ACC112 (cell line): ENCODE results near the gene APLP2.
A peak's percentile ranks its signal among the peaks of the same experiment; 100 is the strongest.
"Not testable (repeated sequence)": the region's sequence is repeated elsewhere in the genome, so short reads cannot be mapped to it uniquely, and the experiment has no call there.

Source experiments
- H2AFZ ChIP-seq: fragments of 200-600 bp; sonication (generic); one replicate; pipeline ENCODE4 v1.6.0; 2017; ENCODE audit warnings: antibody characterized with exemption, low read length; ENCODE audit not compliant: unreplicated experiment
- H3K27ac ChIP-seq: fragments of 200-600 bp; sonication (generic); 2 replicates; pipeline ENCODE4 v1.5.1; 2014; ENCODE audit warnings: low read depth, mild to moderate bottlenecking, antibody characterized with exemption, low read length, moderate library complexity
- H3K27me3 ChIP-seq: fragments of 200-600 bp; sonication (generic); 2 replicates; pipeline ENCODE4 v1.6.1; 2014; ENCODE audit warnings: mild to moderate bottlenecking, antibody characterized with exemption, low read length, moderate library complexity, mixed read lengths; ENCODE audit not compliant: insufficient read depth
- H3K36me3 ChIP-seq: fragments of 200-600 bp; sonication (generic); 2 replicates; pipeline ENCODE4 v1.6.1; 2016; ENCODE audit warnings: mild to moderate bottlenecking, antibody characterized with exemption, low read length, moderate library complexity, mixed read lengths; ENCODE audit not compliant: insufficient read depth
- H3K4me1 ChIP-seq: fragments of 200-600 bp; sonication (generic); one replicate; pipeline ENCODE4 v1.6.1; 2016; ENCODE audit warnings: low read length, mixed read lengths; ENCODE audit not compliant: insufficient read depth, unreplicated experiment, control insufficient read depth
- H3K4me3 ChIP-seq: fragments of 200-600 bp; sonication (generic); 2 replicates; pipeline ENCODE4 v1.5.1; 2014; ENCODE audit warnings: mild to moderate bottlenecking, low read depth, low read length
- H3K79me2 ChIP-seq: fragments of 200-600 bp; sonication (generic); one replicate; pipeline ENCODE4 v1.6.0; 2016; ENCODE audit warnings: low read length; ENCODE audit not compliant: control insufficient read depth, unreplicated experiment, insufficient read depth

APLP2 gene

DNA sequence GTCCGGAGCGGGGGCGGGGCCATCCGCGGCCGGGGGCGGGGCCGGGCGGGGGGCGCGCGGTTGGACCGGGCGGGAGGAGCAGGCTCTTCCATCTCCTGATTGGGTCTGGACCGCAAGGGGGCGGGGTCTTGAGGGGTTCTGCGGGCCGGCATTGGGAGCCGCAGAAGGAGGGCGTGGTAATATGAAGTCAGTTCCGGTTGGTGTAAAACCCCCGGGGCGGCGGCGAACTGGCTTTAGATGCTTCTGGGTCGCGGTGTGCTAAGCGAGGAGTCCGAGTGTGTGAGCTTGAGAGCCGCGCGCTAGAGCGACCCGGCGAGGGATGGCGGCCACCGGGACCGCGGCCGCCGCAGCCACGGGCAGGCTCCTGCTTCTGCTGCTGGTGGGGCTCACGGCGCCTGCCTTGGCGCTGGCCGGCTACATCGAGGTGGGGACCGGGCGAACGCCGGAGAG, at the start of gene APLP2:
Gene APLP2, plus strand, starts transcription at position 236 of the 450 bp plus-strand sequence. Its CDS starts 84 bp downstream, at position 320.
- peak within 1 kb of the TSS; percentile 81 for H3K4me3 ChIP-seq
- H3K79me2 ChIP-seq = peaks cover 45% of the 10 kb centered on the region
- peak within 1 kb of the TSS; percentile 59 for H3K27ac ChIP-seq
- H3K36me3 ChIP-seq = no peaks in the 10 kb centered on the region
- H3K27me3 ChIP-seq = no peaks in the 10 kb centered on the region
- H3K4me1 ChIP-seq = peaks cover 15% of the 10 kb centered on the region
- H2AFZ ChIP-seq = peak within 1 kb of the TSS; percentile 49

GRCh38 chr11:130020323-130020722, 49.4 kb upstream of the APLP2 start:
- Histone ChIP-seq H3K4me1 (peaks cover 20% of the 10 kb centered on the region), H3K27ac (no peak overlapping the region), H3K4me3 (no peak overlapping the region), H2AFZ (no peak overlapping the region), H3K36me3 (no peaks in the 10 kb centered on the region), H3K27me3 (no peaks in the 10 kb centered on the region), H3K79me2 (no peaks in the 10 kb centered on the region)

DNA sequence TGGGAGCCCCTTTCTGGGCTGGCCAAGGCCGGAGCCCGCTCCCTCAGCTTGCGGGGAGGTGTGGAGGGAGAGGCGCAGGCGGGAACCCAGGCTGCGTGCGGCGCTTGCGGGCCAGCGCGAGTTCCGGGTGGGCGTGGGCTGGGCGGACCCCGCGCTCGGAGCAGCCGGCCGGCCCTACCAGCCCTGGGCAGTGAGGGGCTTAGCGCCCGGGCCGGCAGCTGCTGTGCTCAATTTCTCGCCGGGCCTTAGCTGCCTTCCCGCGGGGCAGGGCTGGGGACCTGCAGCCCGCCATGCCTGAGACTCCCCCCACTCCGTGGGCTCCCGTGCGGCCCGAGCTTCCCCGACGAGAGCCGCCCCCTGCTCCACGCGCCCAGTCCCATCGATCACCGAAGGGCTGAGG, 48.1 kb upstream of the APLP2 start:
- not testable (repeated sequence) for H3K27me3 ChIP-seq, H3K79me2 ChIP-seq, H3K36me3 ChIP-seq, H2AFZ ChIP-seq, H3K4me3 ChIP-seq, H3K27ac ChIP-seq
- H3K4me1 ChIP-seq = peaks cover 20% of the 10 kb centered on the region

DNA sequence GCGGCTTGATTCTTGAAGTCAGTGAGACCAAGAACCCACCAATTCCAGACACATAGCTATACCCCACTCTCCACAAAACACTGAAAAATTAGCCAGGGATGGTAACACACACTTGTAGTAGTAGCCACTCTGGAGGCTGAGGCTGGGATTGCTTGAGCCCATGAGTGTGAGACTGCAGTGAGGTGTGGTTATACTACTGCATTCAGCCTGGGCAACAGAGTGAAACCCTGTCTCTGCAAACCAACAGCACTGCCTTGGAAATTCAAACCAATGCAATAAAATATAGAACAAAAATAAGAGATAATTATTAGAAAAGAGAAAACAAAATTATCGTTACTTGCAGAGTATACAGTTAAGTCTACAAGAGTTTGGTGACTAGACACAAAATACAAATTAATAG, 46.9 kb upstream of the APLP2 start:
- H3K4me3 ChIP-seq = no peak overlapping the region

GRCh38 chr11:130023204-130023603, 46.5 kb upstream of the APLP2 start:
- Histone ChIP-seq H3K36me3 (no peaks in the 10 kb centered on the region), H3K4me3 (peak overlapping the region; percentile 19; the same call in 1 of the 2 replicates), H3K27me3 (no peaks in the 10 kb centered on the region), H3K79me2 (no peaks in the 10 kb centered on the region), H3K4me1 (peaks cover 20% of the 10 kb centered on the region), H2AFZ (no peak overlapping the region), H3K27ac (peak overlapping the region; percentile 61)

More for the DNA sequence above, 46.9 kb upstream of the APLP2 start:
- Histone ChIP-seq H3K79me2 (no peaks in the 10 kb centered on the region), H3K4me1 (peaks cover 20% of the 10 kb centered on the region), H3K27me3 (no peaks in the 10 kb centered on the region), H3K36me3 (no peaks in the 10 kb centered on the region), H2AFZ (no peak overlapping the region), H3K27ac (no peak overlapping the region)

- Histone ChIP-seq H3K27me3 (no peaks in the 10 kb centered on the region), H3K79me2 (no peaks in the 10 kb centered on the region), H2AFZ (peak overlapping the region; percentile 23), H3K36me3 (no peaks in the 10 kb centered on the region), H3K4me1 (peaks cover 24% of the 10 kb centered on the region), H3K4me3 (peak overlapping the region; percentile 17; the same call in 1 of the 2 replicates), H3K27ac (no peak overlapping the region)
Observed at GRCh38 chr11:130024361-130024760, 45.3 kb upstream of the APLP2 start.

GRCh38 chr11:130025371-130025770, 44.3 kb upstream of the APLP2 start:
- Histone ChIP-seq H2AFZ (no peak overlapping the region), H3K4me1 (peaks cover 24% of the 10 kb centered on the region), H3K27ac (no peak overlapping the region)

DNA sequence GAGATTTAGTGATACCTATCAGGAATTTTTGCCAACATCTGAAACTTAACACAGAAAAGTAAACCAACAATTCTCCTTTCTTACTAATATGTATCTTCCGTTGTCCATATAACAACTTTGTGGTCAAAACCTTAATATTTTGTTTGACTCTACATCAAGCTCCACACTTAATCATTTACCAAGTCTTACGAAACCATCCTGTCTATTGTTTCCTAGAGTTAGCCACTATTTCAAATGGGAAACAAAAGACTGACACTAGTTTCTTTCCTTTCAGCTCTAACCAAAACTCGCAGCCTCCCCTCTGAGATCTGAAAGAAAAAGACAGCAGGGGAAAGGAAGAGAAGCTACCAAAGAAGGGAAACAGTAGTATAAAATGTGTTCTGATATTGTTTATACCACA, 40.6 kb upstream of the APLP2 start:
- no peaks in the 10 kb centered on the region for H3K79me2 ChIP-seq

More at GRCh38 chr11:130025371-130025770, 44.3 kb upstream of the APLP2 start:
- Histone ChIP-seq H3K36me3 (no peaks in the 10 kb centered on the region), H3K27me3 (no peaks in the 10 kb centered on the region), H3K4me3 (no peak overlapping the region), H3K79me2 (no peaks in the 10 kb centered on the region)

DNA sequence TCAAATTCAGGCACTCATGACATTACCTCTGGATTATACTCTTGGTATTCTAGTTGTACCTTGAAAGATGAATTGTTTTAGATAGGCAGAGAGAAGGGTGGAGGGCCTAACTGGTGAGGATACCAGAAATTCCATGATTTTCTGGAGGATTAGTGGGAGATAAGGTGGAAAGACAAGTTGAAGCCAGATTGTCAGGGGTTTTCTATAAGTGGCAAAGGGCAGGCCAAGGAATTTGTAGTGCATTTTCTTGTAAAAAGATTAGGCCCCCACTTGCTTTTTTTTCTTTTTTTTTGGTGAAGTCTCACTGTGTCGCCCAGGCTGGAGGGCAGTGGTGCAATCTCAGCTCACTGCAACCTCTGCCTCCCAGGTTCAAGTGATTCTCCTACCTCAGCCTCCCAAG, 38.6 kb upstream of the APLP2 start:
- no peaks in the 10 kb centered on the region for H3K36me3 ChIP-seq
- no peak overlapping the region for H3K27ac ChIP-seq
- no peak overlapping the region for H3K4me3 ChIP-seq
- H3K27me3 ChIP-seq = no peaks in the 10 kb centered on the region
- peaks cover 5% of the 10 kb centered on the region for H3K4me1 ChIP-seq
- no peak overlapping the region for H2AFZ ChIP-seq
- H3K79me2 ChIP-seq = no peaks in the 10 kb centered on the region

More for the DNA sequence above, 40.6 kb upstream of the APLP2 start:
- Histone ChIP-seq H3K27me3 (no peaks in the 10 kb centered on the region), H3K36me3 (no peaks in the 10 kb centered on the region), H2AFZ (no peak overlapping the region), H3K27ac (no peak overlapping the region), H3K4me3 (no peak overlapping the region), H3K4me1 (peaks cover 9% of the 10 kb centered on the region)

GRCh38 chr11:130031945-130032344, 37.7 kb upstream of the APLP2 start:
- Histone ChIP-seq H2AFZ (no peak overlapping the region), H3K4me3 (no peak overlapping the region), H3K27me3 (no peaks in the 10 kb centered on the region), H3K36me3 (no peaks in the 10 kb centered on the region), H3K27ac (no peak overlapping the region), H3K79me2 (no peaks in the 10 kb centered on the region), H3K4me1 (peaks cover 5% of the 10 kb centered on the region)

DNA sequence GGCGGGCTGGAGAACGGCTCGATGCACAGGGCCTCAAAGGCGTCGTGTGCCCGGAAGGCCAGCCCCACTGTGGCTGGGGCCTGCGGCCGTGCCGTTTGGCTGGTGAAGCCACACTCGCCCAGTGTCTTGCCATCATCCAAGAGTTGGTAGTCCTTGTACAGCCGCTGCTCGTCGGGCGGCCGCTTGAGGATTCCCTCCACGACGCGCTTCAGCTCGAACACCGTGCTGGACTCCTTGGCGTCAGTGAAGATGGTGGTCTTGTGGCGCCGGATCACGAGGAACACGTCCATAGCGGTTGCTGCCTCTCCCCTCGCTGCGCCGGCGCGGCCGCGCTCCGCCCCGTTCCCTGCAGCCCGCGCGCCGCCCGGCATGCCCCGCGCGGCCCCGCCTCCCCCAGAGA, 36.8 kb upstream of the APLP2 start:
- no peak overlapping the region for H3K4me3 ChIP-seq
- peaks cover 6% of the 10 kb centered on the region for H3K4me1 ChIP-seq
- H3K27ac ChIP-seq = no peak overlapping the region
- H3K79me2 ChIP-seq = no peaks in the 10 kb centered on the region
- no peaks in the 10 kb centered on the region for H3K27me3 ChIP-seq
- no peaks in the 10 kb centered on the region for H3K36me3 ChIP-seq
- no peak overlapping the region for H2AFZ ChIP-seq
